OCI-LY1 (cell line): ENCODE measurements around the gene PCSK7.

Source experiments
- H2AFZ ChIP-seq: fragments of 200-600 bp; sonication (generic), shearing (Covaris generic); 2 replicates; pipeline ENCODE4 v1.6.0; 2014; ENCODE audit warnings: antibody characterized with exemption, mild to moderate bottlenecking, low read length
- H3F3A ChIP-seq: fragments of 200-600 bp; sonication (generic), shearing (Covaris generic); 2 replicates; pipeline ENCODE4 v1.6.0; 2014; ENCODE audit warnings: mild to moderate bottlenecking, antibody characterized with exemption, low read length, moderate library complexity; ENCODE audit not compliant: insufficient read depth
- H3K27ac ChIP-seq: fragments of 200-600 bp; sonication (generic); 2 replicates; pipeline ENCODE4 v1.5.1; 2014; ENCODE audit warnings: low read length, mixed run types, mild to moderate bottlenecking, low read depth; ENCODE audit not compliant: poor library complexity, severe bottlenecking
- H3K27me3 ChIP-seq: fragments of 200-600 bp; sonication (generic); 2 replicates; pipeline ENCODE4 v1.6.0; 2014; ENCODE audit warnings: antibody characterized with exemption, mild to moderate bottlenecking, low read length, moderate library complexity; ENCODE audit not compliant: insufficient read depth
- H3K36me3 ChIP-seq: fragments of 200-600 bp; sonication (generic); 2 replicates; pipeline ENCODE4 v1.6.1; 2014; ENCODE audit warnings: mild to moderate bottlenecking, antibody characterized with exemption, low read length, moderate library complexity, mixed read lengths; ENCODE audit not compliant: insufficient read depth
- H3K4me1 ChIP-seq: fragments of 200-600 bp; sonication (generic); 2 replicates; pipeline ENCODE4 v1.5.1; 2014; ENCODE audit warnings: mild to moderate bottlenecking, low read length, moderate library complexity; ENCODE audit not compliant: insufficient read depth, severe bottlenecking
- H3K4me2 ChIP-seq: fragments of 200-600 bp; sonication (generic), shearing (Covaris generic); 2 replicates; pipeline ENCODE4 v1.6.1; 2014; ENCODE audit warnings: low read length
- H3K4me3 ChIP-seq: fragments of 200-600 bp; sonication (generic); 2 replicates; pipeline ENCODE4 v1.5.1; 2014; ENCODE audit warnings: low read length, low read depth, mild to moderate bottlenecking, mixed read lengths; ENCODE audit not compliant: poor library complexity, severe bottlenecking
- H3K79me2 ChIP-seq: fragments of 200-600 bp; shearing (Covaris generic); 2 replicates; pipeline ENCODE4 v1.6.1; 2016; ENCODE audit warnings: mixed run types, low read length, mixed read lengths; ENCODE audit not compliant: insufficient read depth
- H3K9ac ChIP-seq: fragments of 200-600 bp; sonication (generic), shearing (Covaris generic); 2 replicates; pipeline ENCODE4 v1.6.1; 2014; ENCODE audit warnings: mild to moderate bottlenecking, low read length, mixed read lengths
- H3K9me2 ChIP-seq: fragments of 200-600 bp; sonication (generic), shearing (Covaris generic); 2 replicates; pipeline ENCODE4 v1.6.1; 2014; ENCODE audit warnings: low read depth, mild to moderate bottlenecking, low read length, mixed read lengths
- H3K9me3 ChIP-seq: fragments of 200-600 bp; shearing (Covaris generic); 2 replicates; pipeline ENCODE4 v1.6.1; 2014; ENCODE audit warnings: low read length, mixed read lengths
- H4K20me1 ChIP-seq: fragments of 200-600 bp; sonication (generic), shearing (Covaris generic); 2 replicates; pipeline ENCODE4 v1.6.0; 2016; ENCODE audit warnings: mild to moderate bottlenecking, low read length; ENCODE audit not compliant: insufficient read depth
- EZH2 ChIP-seq: fragments of 200-600 bp; sonication (generic), shearing (Covaris generic); IDR thresholded peaks from 2 replicates; pipeline ENCODE4 v1.8.0; 2017; ENCODE audit warnings: borderline replicate concordance, mixed run types, mild to moderate bottlenecking, antibody characterized with exemption, low read length, moderate library complexity, mixed read lengths
- TF ChIP-seq, protein P1 (sequence below): fragments of 200-600 bp; sonication (generic), shearing (Covaris generic); IDR thresholded peaks from 2 replicates; pipeline ENCODE4 v1.5.1; 2017; ENCODE audit warnings: mild to moderate bottlenecking, antibody characterized with exemption, low read length, moderate library complexity, mixed read lengths

PCSK7 gene

GRCh38 chr11:117154468-117154867, 77.4 kb downstream of the PCSK7 start:
- Histone ChIP-seq H3K4me1 (peaks cover 18% of the 10 kb centered on the region), H4K20me1 (no peaks in the 10 kb centered on the region), H3F3A (no peaks in the 10 kb centered on the region)

More at GRCh38 chr11:117154468-117154867, 77.4 kb downstream of the PCSK7 start:
- H3K27me3 ChIP-seq = no peaks in the 10 kb centered on the region
- H3K36me3 ChIP-seq = peaks cover 50% of the 10 kb centered on the region
- H3K27ac ChIP-seq = no peak overlapping the region
- H3K4me3 ChIP-seq = no peak overlapping the region
- no peak overlapping the region for H3K4me2 ChIP-seq
- no peak overlapping the region for H3K9ac ChIP-seq
- peaks cover 94% of the 10 kb centered on the region for H3K79me2 ChIP-seq
- H2AFZ ChIP-seq = no peak overlapping the region
- TF ChIP-seq EZH2 = no peak
- TF ChIP-seq, protein P1, sequence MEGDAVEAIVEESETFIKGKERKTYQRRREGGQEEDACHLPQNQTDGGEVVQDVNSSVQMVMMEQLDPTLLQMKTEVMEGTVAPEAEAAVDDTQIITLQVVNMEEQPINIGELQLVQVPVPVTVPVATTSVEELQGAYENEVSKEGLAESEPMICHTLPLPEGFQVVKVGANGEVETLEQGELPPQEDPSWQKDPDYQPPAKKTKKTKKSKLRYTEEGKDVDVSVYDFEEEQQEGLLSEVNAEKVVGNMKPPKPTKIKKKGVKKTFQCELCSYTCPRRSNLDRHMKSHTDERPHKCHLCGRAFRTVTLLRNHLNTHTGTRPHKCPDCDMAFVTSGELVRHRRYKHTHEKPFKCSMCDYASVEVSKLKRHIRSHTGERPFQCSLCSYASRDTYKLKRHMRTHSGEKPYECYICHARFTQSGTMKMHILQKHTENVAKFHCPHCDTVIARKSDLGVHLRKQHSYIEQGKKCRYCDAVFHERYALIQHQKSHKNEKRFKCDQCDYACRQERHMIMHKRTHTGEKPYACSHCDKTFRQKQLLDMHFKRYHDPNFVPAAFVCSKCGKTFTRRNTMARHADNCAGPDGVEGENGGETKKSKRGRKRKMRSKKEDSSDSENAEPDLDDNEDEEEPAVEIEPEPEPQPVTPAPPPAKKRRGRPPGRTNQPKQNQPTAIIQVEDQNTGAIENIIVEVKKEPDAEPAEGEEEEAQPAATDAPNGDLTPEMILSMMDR = no peak
- no peaks in the 10 kb centered on the region for H3K9me2 ChIP-seq
- H3K9me3 ChIP-seq = no peaks in the 10 kb centered on the region
